GM21576 (cell line): ENCODE results near the gene TPRG1L.

Source experiments
- ATAC-seq: cut with Tn5 transposase; IDR thresholded peaks from one replicate; pipeline ENCODE4 v1.9.1; 2021; ENCODE audit warnings: mild to moderate bottlenecking, moderate library complexity; ENCODE audit not compliant: unreplicated experiment

TPRG1L gene

GRCh38 chr1:3676581-3677470 is 52.0 kb downstream of the TPRG1L start:
- peak; percentile 54 for ATAC-seq

DNA sequence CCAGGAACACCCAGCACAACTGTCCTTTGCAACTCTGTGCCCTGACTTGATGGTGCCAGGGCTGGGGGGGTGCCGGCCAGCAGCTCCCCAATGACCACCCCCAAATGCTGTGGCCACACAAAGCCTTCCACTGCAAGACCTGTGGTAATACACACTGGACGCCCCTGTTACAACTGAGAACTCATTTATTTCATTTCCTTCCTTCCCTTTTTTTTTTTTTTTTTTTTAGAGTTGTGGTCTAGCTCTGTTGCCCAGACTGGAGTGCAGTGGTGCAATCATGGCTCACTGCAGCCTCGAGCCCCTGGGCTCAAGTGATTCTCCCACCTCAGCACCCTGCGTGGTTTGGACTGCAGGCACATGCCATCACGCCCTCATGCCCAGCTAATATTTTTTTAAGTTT is 52.7 kb downstream of the TPRG1L start:
- ATAC-seq, result peak; percentile 14

DNA sequence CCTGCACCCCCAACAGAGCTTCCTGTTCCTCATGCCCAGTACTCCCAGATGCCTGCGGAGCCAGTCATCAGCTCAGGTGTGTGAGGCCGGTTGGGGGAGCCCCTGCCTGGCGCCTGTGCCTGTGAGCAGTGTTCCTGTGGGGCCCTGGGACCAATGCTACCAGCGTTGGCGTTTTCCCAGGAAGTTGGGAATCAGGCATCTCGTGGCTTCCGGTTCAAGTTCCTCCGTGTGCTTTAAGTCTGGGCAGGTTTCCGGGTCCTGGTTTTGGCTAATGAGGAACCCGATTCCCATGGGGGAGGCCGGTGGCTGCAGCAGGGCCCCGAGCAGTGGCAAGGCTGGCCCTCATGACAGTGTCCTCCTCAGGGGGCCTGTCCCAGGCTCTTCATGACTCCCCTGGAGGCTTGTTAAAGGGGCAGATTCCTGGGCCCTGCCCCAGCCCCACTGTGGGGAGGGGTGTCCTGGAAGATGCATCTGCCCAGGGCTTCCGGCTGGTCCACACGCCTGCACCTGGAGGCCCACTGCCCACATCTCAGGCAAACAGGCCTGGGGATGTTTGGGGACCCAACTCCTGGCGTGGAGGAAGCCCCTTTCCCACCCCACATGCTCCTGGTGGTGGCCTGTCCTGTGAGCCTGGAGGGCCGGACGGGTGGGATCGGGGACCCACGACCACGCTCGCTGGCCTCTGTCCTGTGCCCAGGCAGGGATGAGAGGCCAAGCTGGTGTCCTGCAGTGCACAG is 53.7 kb downstream of the TPRG1L start:
- no peak for ATAC-seq

- no peak for ATAC-seq
These were observed 54.3 kb downstream of the TPRG1L start for GRCh38 chr1:3679098-3679555.
